Measurements from ENCODE around the gene VPS18.

The VPS18 gene

DNA sequence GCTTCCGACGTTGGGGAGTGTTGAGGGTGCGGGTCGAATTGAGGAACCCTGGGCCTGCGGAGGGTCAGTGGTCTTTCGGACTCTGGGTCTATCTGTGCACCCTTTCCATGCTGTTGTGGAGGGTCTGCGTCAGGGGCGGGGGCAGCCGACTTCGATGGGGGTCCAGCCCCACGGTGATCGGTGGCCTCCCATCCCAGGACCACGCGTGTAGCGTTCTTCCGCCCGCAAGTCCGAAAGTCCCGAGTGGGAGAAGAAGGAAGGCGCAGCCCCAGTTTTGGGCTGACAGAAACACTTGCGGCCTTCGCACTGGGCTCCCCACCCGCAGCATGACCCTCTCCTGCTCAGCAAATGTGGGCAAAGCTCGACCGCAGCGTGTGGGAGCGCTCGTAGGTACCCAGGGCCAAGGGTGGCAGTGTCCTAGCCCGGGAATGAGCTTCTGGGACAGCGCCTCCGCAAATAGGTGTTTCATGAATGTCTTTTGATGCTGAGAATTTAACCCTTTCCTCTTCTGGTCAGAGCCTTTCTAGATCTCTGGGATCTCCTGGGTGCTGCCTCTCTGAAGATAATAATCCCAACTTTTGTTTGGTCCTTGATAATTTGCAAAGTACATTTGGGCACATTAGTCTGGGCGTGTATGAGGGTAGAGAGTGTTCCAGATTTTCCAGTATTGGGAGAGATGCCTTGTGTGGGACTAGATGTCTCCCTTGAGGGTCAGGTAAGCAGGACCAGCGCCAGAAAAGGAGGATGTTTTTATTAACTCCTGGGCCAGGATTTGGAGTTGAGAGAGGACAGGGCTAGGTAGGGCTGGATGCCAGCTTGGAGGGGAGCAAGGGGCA lies 32.6 kb downstream of the VPS18 start:
- TF ChIP-seq, protein P1, sequence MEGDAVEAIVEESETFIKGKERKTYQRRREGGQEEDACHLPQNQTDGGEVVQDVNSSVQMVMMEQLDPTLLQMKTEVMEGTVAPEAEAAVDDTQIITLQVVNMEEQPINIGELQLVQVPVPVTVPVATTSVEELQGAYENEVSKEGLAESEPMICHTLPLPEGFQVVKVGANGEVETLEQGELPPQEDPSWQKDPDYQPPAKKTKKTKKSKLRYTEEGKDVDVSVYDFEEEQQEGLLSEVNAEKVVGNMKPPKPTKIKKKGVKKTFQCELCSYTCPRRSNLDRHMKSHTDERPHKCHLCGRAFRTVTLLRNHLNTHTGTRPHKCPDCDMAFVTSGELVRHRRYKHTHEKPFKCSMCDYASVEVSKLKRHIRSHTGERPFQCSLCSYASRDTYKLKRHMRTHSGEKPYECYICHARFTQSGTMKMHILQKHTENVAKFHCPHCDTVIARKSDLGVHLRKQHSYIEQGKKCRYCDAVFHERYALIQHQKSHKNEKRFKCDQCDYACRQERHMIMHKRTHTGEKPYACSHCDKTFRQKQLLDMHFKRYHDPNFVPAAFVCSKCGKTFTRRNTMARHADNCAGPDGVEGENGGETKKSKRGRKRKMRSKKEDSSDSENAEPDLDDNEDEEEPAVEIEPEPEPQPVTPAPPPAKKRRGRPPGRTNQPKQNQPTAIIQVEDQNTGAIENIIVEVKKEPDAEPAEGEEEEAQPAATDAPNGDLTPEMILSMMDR (IDR thresholded peaks at IDR 0.05; ENCODE audit: control insufficient read depth, insufficient read depth, low read depth, low read length, missing control alignments) = no peak
- no peak overlapping the region for H3K4me3 ChIP-seq (ENCODE audit: control insufficient read depth, low read depth, low read length)
- no peak for DNase-seq (ENCODE audit: low read depth)

GRCh38 chr15:40927495-40927872 lies 33.2 kb downstream of the VPS18 start:
- TF ChIP-seq, protein P1 (IDR thresholded peaks at IDR 0.05; ENCODE audit: control insufficient read depth, insufficient read depth, low read depth, low read length, missing control alignments) = no peak
- H3K4me3 ChIP-seq (ENCODE audit: control insufficient read depth, low read depth, low read length) = peak overlapping the region; percentile 26
- DNase-seq (ENCODE audit: low read depth) = no peak

- TF ChIP-seq, protein P1 (IDR thresholded peaks at IDR 0.05; ENCODE audit: control insufficient read depth, insufficient read depth, low read depth, low read length, missing control alignments) = no peak
- peak overlapping the region; percentile 26 for H3K4me3 ChIP-seq (ENCODE audit: control insufficient read depth, low read depth, low read length)
- DNase-seq (ENCODE audit: low read depth) = no peak
Measured at GRCh38 chr15:40927873-40928806, 33.9 kb downstream of the VPS18 start.

DNA sequence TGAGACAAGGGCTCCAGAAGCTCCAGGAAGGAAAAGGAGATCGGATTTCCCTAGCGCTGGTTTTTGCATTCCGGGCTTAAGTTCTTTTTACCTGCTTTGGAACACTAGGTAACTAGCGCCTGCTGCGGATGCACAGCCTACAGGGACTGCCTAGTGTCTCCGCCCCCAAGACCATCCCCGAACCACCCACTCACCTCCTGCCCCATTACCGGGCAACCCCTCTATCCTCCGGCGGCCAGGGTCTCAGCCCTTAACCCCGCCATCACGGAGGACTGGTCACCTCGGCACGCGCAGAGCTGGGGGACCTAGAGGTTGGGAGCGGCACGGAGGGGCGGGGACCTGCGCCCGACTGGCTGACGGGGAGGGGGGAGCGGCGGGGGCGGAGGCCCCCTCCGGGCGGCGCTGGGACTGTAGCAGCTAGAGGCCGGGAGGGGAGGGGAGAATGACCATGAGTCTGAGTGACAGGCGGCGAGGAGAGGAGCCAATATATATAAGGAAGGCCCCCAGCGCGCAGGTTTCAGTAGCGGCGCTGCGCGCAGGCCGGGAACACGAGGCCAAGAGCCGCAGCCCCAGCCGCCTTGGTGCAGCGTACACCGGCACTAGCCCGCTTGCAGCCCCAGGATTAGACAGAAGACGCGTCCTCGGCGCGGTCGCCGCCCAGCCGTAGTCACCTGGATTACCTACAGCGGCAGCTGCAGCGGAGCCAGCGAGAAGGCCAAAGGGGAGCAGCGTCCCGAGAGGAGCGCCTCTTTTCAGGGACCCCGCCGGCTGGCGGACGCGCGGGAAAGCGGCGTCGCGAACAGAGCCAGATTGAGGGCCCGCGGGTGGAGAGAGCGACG lies 34.8 kb downstream of the VPS18 start, which contains the start of gene DLL4:
DLL4 (plus strand) TSS at position 520 of the 839 bp plus-strand sequence. CDS start 329 bp downstream, outside the sequence.
- TF ChIP-seq, protein P1 (IDR thresholded peaks at IDR 0.05; ENCODE audit: control insufficient read depth, insufficient read depth, low read depth, low read length, missing control alignments) = no peak
- H3K4me3 ChIP-seq (ENCODE audit: control insufficient read depth, low read depth, low read length) = peak within 1 kb of the TSS; percentile 41
- no peak for DNase-seq (ENCODE audit: low read depth)

GRCh38 chr15:40929660-40930429 lies 35.6 kb downstream of the VPS18 start:
- TF ChIP-seq, protein P1 (IDR thresholded peaks at IDR 0.05; ENCODE audit: control insufficient read depth, insufficient read depth, low read depth, low read length, missing control alignments) = no peak
- DNase-seq (ENCODE audit: low read depth) = no peak
- H3K4me3 ChIP-seq (ENCODE audit: control insufficient read depth, low read depth, low read length) = peak overlapping the region; percentile 41

Measured in AG09309 (cell line).